Activated CD4-positive, alpha-beta T cell treated with anti-CD3 and anti-CD28 coated beads for 36 hours (primary cell): ENCODE results near the gene R3HDM1. TPM values are rescaled to one million over a fixed set of nuclear protein-coding genes. Genes with fewer than 3 reads are reported as not detected.

Source experiments
- microRNA-seq: library from miRNA; unstranded; fragments of <30 nt; microRNA quantifications from one replicate; pipeline ENCODE4 v1.2.0, GENCODE V29; 2021; ENCODE audit warnings: borderline replicate concordance
- total RNA-seq, 2 experiments: library from RNA; stranded (reverse); gene quantifications; one replicate each; pipeline ENCODE4 v1.2.3, GENCODE V29; 2021

R3HDM1 gene
- total RNA-seq, 2 experiments from 2014 or later = 62.6 to 100.0 TPM

Small RNAs within 50 kb of the gene (microRNA-seq; reads per million reads assigned to microRNA genes)
- 45.8 reads per million, percentile 54 among the genes with 10 or more reads in this experiment for gene MIR128-1

Other genes starting within 250 kb of the R3HDM1 start
- gene ZRANB3, start 266 bp upstream of the R3HDM1 start, total RNA-seq = 10 to 100 TPM; 15.1 to 16.5 TPM
- 100 to 1,000 TPM in 1 of 2 experiments, 10 to 100 TPM in 1; 97.0 to 104 TPM for gene UBXN4, start 210.4 kb downstream of the R3HDM1 start, total RNA-seq